Measurements from ENCODE around the gene ABCG5.

GRCh38 chr2:43872151-43872550, 33.5 kb upstream of the ABCG5 start:
- TF ChIP-seq CTCF (IDR thresholded peaks at IDR 0.05; ENCODE audit: insufficient read depth, low read length, poor library complexity, severe bottlenecking), result no peak
- no peak for TF ChIP-seq EZH2phosphoT487 (conservative IDR thresholded peaks at IDR 0.05; ENCODE audit: low read length)
